ENCODE results near the gene ONECUT1. TPM values are rescaled to one million over a fixed set of nuclear protein-coding genes. Genes with fewer than 3 reads are reported as not detected.

Gene ONECUT1
- total and polyA plus RNA-seq, 12 donors: 0.06 to 0.18 TPM; not detected in 10

- H3K4me1 ChIP-seq (replicated peaks in 1 of 2): peaks cover 11 to 18% of the 10 kb centered on the region in 2 donors
- 24 to 39% (median 33%) methylated on average over 2 of the region's 2 CpGs for WGBS, 4 donors
- peaks cover 91% of the 10 kb centered on the region for H3K27me3 ChIP-seq
These were observed 12.0 kb upstream of the ONECUT1 start for GRCh38 chr15:52802110-52802509.

GRCh38 chr15:52801748-52802085 lies 11.6 kb upstream of the ONECUT1 start:
- H3K36me3 ChIP-seq (replicated peaks in 1 of 2): no peaks in the 10 kb centered on the region
- no peak for DNase-seq
- intact Hi-C loops (cut with DNase I): no loop called here
- H3K4me3 ChIP-seq: no peak overlapping the region
- 35 to 45% (median 40%) methylated on average over 10 to 14 of the region's 14 CpGs for WGBS, 4 donors
- no peak for TF ChIP-seq POLR2A (IDR thresholded peaks at IDR 0.05)
- no peak for TF ChIP-seq CTCF (IDR thresholded peaks at IDR 0.05)
- no peak overlapping the region for H3K27ac ChIP-seq
- H3K4me1 ChIP-seq (replicated peaks in 1 of 2): peaks cover 11 to 18% of the 10 kb centered on the region in 2 donors
- H3K9me3 ChIP-seq (replicated peaks in 1 of 3): no peaks in the 10 kb centered on the region
- H3K27me3 ChIP-seq: peaks cover 91% of the 10 kb centered on the region

More at GRCh38 chr15:52802110-52802509, 12.0 kb upstream of the ONECUT1 start:
- H3K27ac ChIP-seq: no peak overlapping the region
- H3K4me3 ChIP-seq: no peak overlapping the region
- intact Hi-C loops (cut with DNase I): no loop called here
- no peak for DNase-seq
- TF ChIP-seq POLR2A (IDR thresholded peaks at IDR 0.05): no peak
- no peak for TF ChIP-seq CTCF (IDR thresholded peaks at IDR 0.05)
- no peaks in the 10 kb centered on the region for H3K36me3 ChIP-seq (replicated peaks in 1 of 2)
- no peaks in the 10 kb centered on the region for H3K9me3 ChIP-seq (replicated peaks in 1 of 3)

GRCh38 chr15:52800828-52801747 lies 11.0 kb upstream of the ONECUT1 start:
- Histone ChIP-seq H3K4me1 (replicated peaks in 1 of 2) (peaks cover 11 to 16% of the 10 kb centered on the region in 2 donors), H3K27me3 (peaks cover 91% of the 10 kb centered on the region), H3K36me3 (replicated peaks in 1 of 2) (no peaks in the 10 kb centered on the region), H3K9me3 (replicated peaks in 1 of 3) (no peaks in the 10 kb centered on the region), H3K27ac (no peak overlapping the region), H3K4me3 (no peak overlapping the region)
- TF ChIP-seq POLR2A (IDR thresholded peaks at IDR 0.05): no peak
- TF ChIP-seq CTCF (IDR thresholded peaks at IDR 0.05): no peak
- intact Hi-C loops (cut with DNase I): no loop called here
- no peak for DNase-seq
- 11 to 21% (median 13%) methylated on average over 33 to 44 of the region's 44 CpGs for whole genome bisulfite sequencing, 4 donors

GRCh38 chr15:52799145-52799811 lies 9.1 kb upstream of the ONECUT1 start:
- no peak for TF ChIP-seq CTCF (IDR thresholded peaks at IDR 0.05)
- TF ChIP-seq POLR2A (IDR thresholded peaks at IDR 0.05): no peak
- Histone ChIP-seq H3K9me3 (replicated peaks in 1 of 3) (no peaks in the 10 kb centered on the region), H3K4me3 (no peak overlapping the region), H3K27me3 (peaks cover 91% of the 10 kb centered on the region), H3K36me3 (replicated peaks in 1 of 2) (no peaks in the 10 kb centered on the region), H3K4me1 (replicated peaks in 1 of 2) (no peaks in the 10 kb centered on the region), H3K27ac (no peak overlapping the region)
- 31 to 37% (median 33%) methylated on average over 9 of the region's 9 CpGs for WGBS, 4 donors
- DNase-seq: no peak
- intact Hi-C loops (cut with DNase I): no loop called here
